H1 (cell line): ENCODE results near the gene SPTBN1. TPM values are rescaled to one million over a fixed set of nuclear protein-coding genes. Genes with fewer than 3 reads are reported as not detected.
"Not testable (repeated sequence)": the region's sequence is repeated elsewhere in the genome, so short reads cannot be mapped to it uniquely, and the experiment has no call there.

Experiments used
- CTCF ChIA-PET: fragments of 300-600 bp; sonication (Branson Sonifier 250); formaldehyde crosslinking; loops from one replicate; lab custom pipeline; 2021; ENCODE audit not compliant: partially characterized antibody; lab: Charles Lee
- POLR2A ChIA-PET: fragments of 300-600 bp; sonication (Branson Sonifier 250); formaldehyde crosslinking; loops from one replicate; lab custom pipeline; 2021; ENCODE audit warnings: inconsistent platforms; ENCODE audit not compliant: partially characterized antibody; lab: Charles Lee
- DNase-seq, 2 experiments: peaks; one replicate each; pipeline versions ENCODE4 v3.0.0 to v3.0.0-alpha.2; 2010 to 2022; ENCODE audit warnings: low spot score in 2 of 2, low read depth in 1 of 2, mixed read lengths in 1 of 2
- FAIRE-seq: peaks from 2 replicates; lab custom pipeline; 2011; peaks lifted over from hg19 to GRCh38; lab: Jason Lieb, UNC
- H2AFZ ChIP-seq: 2 replicates; pipeline ENCODE4 v1.8.1; 2012; ENCODE audit warnings: low read length, inconsistent platforms
- H2AK5ac ChIP-seq: 2 replicates; pipeline ENCODE4 v1.6.1; 2013; ENCODE audit warnings: low read depth, low read length
- H2BK120ac ChIP-seq: replicated peaks from 2 replicates; pipeline ENCODE3; 2013; ENCODE audit warnings: low read depth, low read length, inconsistent platforms
- H2BK12ac ChIP-seq: 2 replicates; pipeline ENCODE4 v1.6.1; 2013; ENCODE audit warnings: low read depth, low read length
- H2BK15ac ChIP-seq: 2 replicates; pipeline ENCODE4 v1.6.1; 2013; ENCODE audit warnings: low read length
- H2BK20ac ChIP-seq: 2 replicates; pipeline ENCODE4 v1.6.1; 2013; ENCODE audit warnings: low read length
- H2BK5ac ChIP-seq: 2 replicates; pipeline ENCODE4 v1.6.1; 2013; ENCODE audit warnings: low read depth, low read length
- H3K14ac ChIP-seq: 2 replicates; pipeline ENCODE4 v1.6.1; 2013; ENCODE audit warnings: inconsistent platforms; ENCODE audit not compliant: insufficient read length
- H3K18ac ChIP-seq: 2 replicates; pipeline ENCODE4 v1.6.1; 2013; ENCODE audit warnings: low read length; ENCODE audit errors: extremely low read depth
- H3K23ac ChIP-seq: 2 replicates; pipeline ENCODE4 v1.6.1; 2013; ENCODE audit warnings: inconsistent platforms; ENCODE audit not compliant: insufficient read length
- H3K23me2 ChIP-seq: 2 replicates; pipeline ENCODE4 v1.6.1; 2013; ENCODE audit warnings: low read depth, low read length
- H3K27ac ChIP-seq: 2 replicates; pipeline ENCODE4 v1.6.1; 2011; ENCODE audit warnings: low read depth, low read length, inconsistent platforms
- H3K27me3 ChIP-seq, 4 experiments: replicated peaks in 1 of 4; 1 replicate in 1 of 4; 2 replicates in 3 of 4; pipeline versions ENCODE4 v1.6.1 to v1.8.1; 2011 to 2013; ENCODE audit warnings: low read length in 3 of 4, mild to moderate bottlenecking in 3 of 4, inconsistent platforms in 2 of 4, mixed read lengths in 2 of 4, moderate library complexity in 1 of 4; ENCODE audit not compliant: control insufficient read depth in 3 of 4, insufficient read depth in 3 of 4; ENCODE audit errors: extremely low read depth in 1 of 4
- H3K36me3 ChIP-seq, 4 experiments: 2 replicates each; pipeline versions ENCODE4 v1.6.1 to v1.8.1; 2011 to 2013; ENCODE audit warnings: mild to moderate bottlenecking in 4 of 4, low read length in 3 of 4, moderate library complexity in 2 of 4, control low read depth in 1 of 4, inconsistent platforms in 1 of 4; ENCODE audit not compliant: insufficient read depth in 4 of 4, control insufficient read depth in 2 of 4
- H3K4ac ChIP-seq: replicated peaks from 2 replicates; pipeline ENCODE3; 2013; ENCODE audit warnings: low read length, low read depth, mixed read lengths, inconsistent platforms; ENCODE audit not compliant: insufficient read length
- H3K4me1 ChIP-seq, 4 experiments: replicated peaks in 1 of 4; 1 replicate in 1 of 4; 2 replicates in 3 of 4; pipeline versions ENCODE4 v1.6.1 to v1.8.1; 2011 to 2013; ENCODE audit warnings: low read length in 3 of 4, inconsistent platforms in 2 of 4, mixed read lengths in 1 of 4; ENCODE audit not compliant: insufficient read depth in 4 of 4, control insufficient read depth in 3 of 4
- H3K4me2 ChIP-seq, 2 experiments: 2 replicates each; pipeline versions ENCODE4 v1.6.1 to v1.8.1; 2011 to 2013; ENCODE audit warnings: low read depth in 2 of 2, low read length in 2 of 2, control low read depth in 1 of 2, inconsistent platforms in 1 of 2, mild to moderate bottlenecking in 1 of 2; ENCODE audit not compliant: insufficient read depth in 1 of 2
- H3K4me3 ChIP-seq, 4 experiments: fragments of 200-600, 300-600 bp in 1 of 4; sonication (generic), shearing (Covaris generic), sonication (Bioruptor Twin) in 1 of 4; 2 replicates each; pipeline versions ENCODE4 v1.5.1 to v1.8.1; 2011 to 2016; ENCODE audit warnings: low read length in 4 of 4, low read depth in 3 of 4, control low read depth in 2 of 4, inconsistent platforms in 2 of 4, mild to moderate bottlenecking in 2 of 4, mixed read lengths in 1 of 4, moderate library complexity in 1 of 4; ENCODE audit not compliant: insufficient read depth in 2 of 4; ENCODE audit errors: extremely low read depth in 1 of 4
- H3K56ac ChIP-seq: replicated peaks from 2 replicates; pipeline ENCODE3; 2013; ENCODE audit warnings: low read depth, mild to moderate bottlenecking, mixed read lengths, low read length, inconsistent platforms; ENCODE audit not compliant: insufficient read length
- H3K79me1 ChIP-seq: 2 replicates; pipeline ENCODE4 v1.6.1; 2013; ENCODE audit warnings: low read depth, low read length, control low read depth
- H3K79me2 ChIP-seq, 2 experiments: 2 replicates each; pipeline versions ENCODE4 v1.6.1 to v1.8.1; 2012 to 2013; ENCODE audit warnings: low read length in 2 of 2, mild to moderate bottlenecking in 2 of 2, inconsistent platforms in 1 of 2; ENCODE audit not compliant: insufficient read depth in 2 of 2, control insufficient read depth in 1 of 2
- H3K9ac ChIP-seq, 4 experiments: replicated peaks in 1 of 4; 1 replicate in 1 of 4; 2 replicates in 3 of 4; pipeline versions ENCODE4 v1.6.1 to v1.8.1; 2011 to 2013; ENCODE audit warnings: low read depth in 3 of 4, low read length in 3 of 4, control low read depth in 2 of 4, mild to moderate bottlenecking in 2 of 4, moderate library complexity in 2 of 4, inconsistent platforms in 1 of 4; ENCODE audit errors: extremely low read depth in 1 of 4
- H3K9me3 ChIP-seq, 2 experiments: 2 replicates each; pipeline versions ENCODE4 v1.6.1 to v1.8.1; 2012 to 2013; ENCODE audit warnings: mild to moderate bottlenecking in 2 of 2, moderate library complexity in 2 of 2, control low read depth in 1 of 2, inconsistent platforms in 1 of 2, low read depth in 1 of 2, low read length in 1 of 2, mixed read lengths in 1 of 2; ENCODE audit not compliant: insufficient read depth in 2 of 2
- H4K20me1 ChIP-seq, 2 experiments: replicated peaks in 1 of 2; 2 replicates each; pipeline versions ENCODE3 to v1.8.1; 2011 to 2013; ENCODE audit warnings: inconsistent platforms in 2 of 2, low read length in 2 of 2, mild to moderate bottlenecking in 1 of 2; ENCODE audit not compliant: insufficient read depth in 2 of 2, control insufficient read depth in 1 of 2
- H4K5ac ChIP-seq: 2 replicates; pipeline ENCODE4 v1.6.1; 2013; ENCODE audit warnings: low read length, low read depth, mixed read lengths, inconsistent platforms; ENCODE audit not compliant: insufficient read length
- H4K8ac ChIP-seq: 2 replicates; pipeline ENCODE4 v1.8.0; 2013; ENCODE audit warnings: mild to moderate bottlenecking, moderate library complexity, low read length, inconsistent platforms; ENCODE audit not compliant: insufficient read depth; ENCODE audit errors: extremely low read depth
- H4K91ac ChIP-seq: replicated peaks from 2 replicates; pipeline ENCODE3; 2013; ENCODE audit warnings: low read length, mixed read lengths, inconsistent platforms; ENCODE audit not compliant: insufficient read length
- CHD1 ChIP-seq: IDR thresholded peaks from 2 replicates; pipeline ENCODE4 v1.6.1; 2012; ENCODE audit warnings: low read depth, low read length, improper control_type of control experiment
- E2F6 ChIP-seq: IDR thresholded peaks from 2 replicates; pipeline ENCODE4 v1.6.1; 2012; ENCODE audit warnings: inconsistent platforms
- KDM4A ChIP-seq: IDR thresholded peaks from one replicate; pipeline ENCODE4 v1.7.1; 2012; ENCODE audit warnings: low read depth, mild to moderate bottlenecking, moderate library complexity, low read length, inconsistent platforms; ENCODE audit not compliant: severe bottlenecking
- KDM5A ChIP-seq: fragments of 200-600 bp; IDR thresholded peaks from 2 replicates; pipeline ENCODE4 v1.7.1; 2012; ENCODE audit warnings: mild to moderate bottlenecking, low read length, inconsistent platforms, mixed read lengths
- WGBS, 2 experiments: shearing (Covaris generic) in 1 of 2; methylation state at CpG; one replicate each; pipeline versions ENCODE4 v1.1.6 to v1.1.7; 2013 to 2015; ENCODE audit warnings: low lambda C conversion rate in 2 of 2, mixed read lengths in 2 of 2, inconsistent platforms in 1 of 2, low coverage in 1 of 2, missing lambda C conversion rate in 1 of 2; ENCODE audit not compliant: insufficient replicate concordance in 2 of 2, insufficient coverage in 1 of 2, insufficient read length in 1 of 2; ENCODE audit errors: extremely low coverage in 1 of 2, missing lambda C conversion rate in 1 of 2; 5-methylcytosine and 5-hydroxymethylcytosine counted together
- polyA plus RNA-seq, 7 experiments: library from polyadenylated mRNA; depleted of rRNA in 3 of 7; stranded (reverse) in 5 of 7; unstranded in 2 of 7; fragments of >200 nt in 5 of 7; fragments of 200-250 nt in 2 of 7; gene quantifications; 1 replicate in 5 of 7; 2 replicates in 1 of 7; 4 replicates in 1 of 7; pipeline versions ENCODE4 v1.2.1 to v1.2.3, GENCODE V29; 2011 to 2013; ENCODE audit warnings: missing spikeins in 2 of 7, mixed read lengths in 2 of 7
- total RNA-seq: library from RNA; stranded (reverse); fragmentation: NEBNext Ultra II Directional; extraction: Animal tissue kit (Norgen Biotek cat#: 25700); gene quantifications from 2 replicates; pipeline ENCODE4 v1.2.1, GENCODE V29; 2021
- TF ChIP-seq, protein P1 (sequence below): IDR thresholded peaks from 2 replicates; pipeline ENCODE4 v1.6.1; 2011; ENCODE audit warnings: low read length, improper control_type of control experiment

Gene SPTBN1
- total and polyA plus RNA-seq, 2 of the 8 experiments (the other 6 are each of a cell fraction or from before 2014, with no cell fraction given) = 31.8 to 180 TPM

GRCh38 chr2:54508541-54508940 is 52.4 kb downstream of the SPTBN1 start (continued):
- TF ChIP-seq, protein P1, sequence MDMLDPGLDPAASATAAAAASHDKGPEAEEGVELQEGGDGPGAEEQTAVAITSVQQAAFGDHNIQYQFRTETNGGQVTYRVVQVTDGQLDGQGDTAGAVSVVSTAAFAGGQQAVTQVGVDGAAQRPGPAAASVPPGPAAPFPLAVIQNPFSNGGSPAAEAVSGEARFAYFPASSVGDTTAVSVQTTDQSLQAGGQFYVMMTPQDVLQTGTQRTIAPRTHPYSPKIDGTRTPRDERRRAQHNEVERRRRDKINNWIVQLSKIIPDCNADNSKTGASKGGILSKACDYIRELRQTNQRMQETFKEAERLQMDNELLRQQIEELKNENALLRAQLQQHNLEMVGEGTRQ = no peak
- TF ChIP-seq E2F6 = no peak
- TF ChIP-seq KDM5A = no peak
- TF ChIP-seq KDM4A = no peak
- TF ChIP-seq CHD1 = no peak

- H3K14ac ChIP-seq = not testable (repeated sequence)
These were observed 52.9 kb downstream of the SPTBN1 start for GRCh38 chr2:54509043-54509442.

More at GRCh38 chr2:54509043-54509442, 52.9 kb downstream of the SPTBN1 start:
- not testable (repeated sequence) for H2BK120ac ChIP-seq, H2BK12ac ChIP-seq, H3K4me2 ChIP-seq, H3K79me2 ChIP-seq, H3K18ac ChIP-seq, H3K9ac ChIP-seq, H2BK15ac ChIP-seq, H4K5ac ChIP-seq, H4K8ac ChIP-seq, H3K9me3 ChIP-seq, H4K91ac ChIP-seq, H2BK5ac ChIP-seq, H3K4me1 ChIP-seq, H2AFZ ChIP-seq, H2BK20ac ChIP-seq, H3K4me3 ChIP-seq, FAIRE-seq, H3K27ac ChIP-seq, H3K23ac ChIP-seq, H3K36me3 ChIP-seq, H3K27me3 ChIP-seq, H3K23me2 ChIP-seq, H4K20me1 ChIP-seq, H3K4ac ChIP-seq, H2AK5ac ChIP-seq, H3K79me1 ChIP-seq, DNase-seq, H3K56ac ChIP-seq
- POLR2A ChIA-PET = interaction anchor here (1.3 kb wide), 1 partner anchor 393 kb away, joined by 3 read pairs; no protein-coding TSS in a partner anchor
- 89% methylated on average over 4 of the region's 5 CpGs; no CpG with 5 or more reads in 1 of the 2 experiments for WGBS, 2 experiments
- CTCF ChIA-PET = interaction anchor here (1.0 to 1.4 kb wide), 3 partner anchors 8 to 186 kb away, joined by 3 read pairs; no protein-coding TSS in a partner anchor
